Activated CD4-positive, CD25-positive, alpha-beta regulatory T cell treated with anti-CD3 and anti-CD28 coated beads, Interleukin-2, amount 50 U/mL, for 16 hours (primary cell): Measurements from ENCODE around the gene PPP2R2D.
"Not testable (repeated sequence)": the region's sequence is repeated elsewhere in the genome, so short reads cannot be mapped to it uniquely, and the experiment has no call there.

Experiments used
- DNase-seq: peaks from one replicate; pipeline ENCODE4 v3.0.0-alpha.2; 2020; ENCODE audit warnings: low read depth, low spot score

PPP2R2D gene

DNA sequence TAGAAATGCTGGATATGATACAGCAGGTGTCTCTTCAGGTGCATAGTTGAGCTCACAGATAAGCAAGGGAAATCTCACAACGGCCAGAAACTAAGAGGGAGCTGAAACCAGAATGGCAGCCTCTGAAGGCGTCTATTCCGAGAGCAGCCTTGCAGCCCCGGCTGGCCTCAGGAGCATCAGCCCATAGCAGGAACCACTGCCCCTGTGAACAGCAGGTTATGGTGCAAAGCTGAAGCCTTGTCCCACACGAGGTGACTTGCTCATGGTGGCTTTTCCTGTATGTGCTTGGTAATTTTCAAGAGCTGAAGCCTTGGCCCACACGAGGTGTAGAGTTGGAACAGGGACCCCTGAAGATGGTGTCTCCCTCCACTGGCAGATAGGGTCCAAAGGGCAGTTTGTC, 47.7 kb downstream of the PPP2R2D start:
- no peak for DNase-seq

DNA sequence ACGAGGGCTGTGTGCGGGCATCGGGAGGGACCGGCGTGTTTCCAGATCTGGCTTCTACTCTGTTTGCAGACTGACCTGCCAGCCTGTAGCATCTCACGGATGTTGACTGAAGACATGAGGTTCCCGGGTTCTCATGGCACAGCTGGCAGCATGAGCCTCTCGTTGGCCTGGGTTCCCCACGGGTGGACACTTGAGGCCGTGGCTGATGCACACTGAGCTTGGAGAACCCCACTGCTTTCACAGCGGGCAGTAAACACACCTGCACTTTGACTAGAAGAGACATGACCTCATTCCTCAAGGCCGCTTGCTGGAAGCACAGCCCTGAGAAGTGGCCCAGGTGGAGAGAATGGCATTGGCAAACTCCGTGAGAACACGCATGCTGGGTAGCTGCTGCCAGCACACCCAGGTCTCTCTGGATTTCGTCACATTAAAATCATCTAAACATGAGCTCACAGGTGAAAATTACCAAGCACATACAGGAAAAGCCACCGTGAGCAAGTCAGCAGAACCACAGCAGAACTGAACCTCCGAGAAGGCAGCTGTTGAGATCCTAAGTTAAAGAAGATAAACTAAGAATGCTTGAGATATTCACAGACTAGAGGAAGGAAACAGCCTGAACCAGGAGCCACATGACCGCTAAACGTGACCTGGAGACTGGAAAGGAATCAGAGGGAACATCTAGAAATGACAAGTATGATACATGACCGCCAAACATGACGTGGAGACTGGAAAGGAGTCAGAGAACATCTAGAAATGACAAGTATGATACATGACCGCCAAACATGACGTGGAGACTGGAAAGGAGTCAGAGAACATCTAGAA, 48.4 kb downstream of the PPP2R2D start:
- DNase-seq, result no peak

DNA sequence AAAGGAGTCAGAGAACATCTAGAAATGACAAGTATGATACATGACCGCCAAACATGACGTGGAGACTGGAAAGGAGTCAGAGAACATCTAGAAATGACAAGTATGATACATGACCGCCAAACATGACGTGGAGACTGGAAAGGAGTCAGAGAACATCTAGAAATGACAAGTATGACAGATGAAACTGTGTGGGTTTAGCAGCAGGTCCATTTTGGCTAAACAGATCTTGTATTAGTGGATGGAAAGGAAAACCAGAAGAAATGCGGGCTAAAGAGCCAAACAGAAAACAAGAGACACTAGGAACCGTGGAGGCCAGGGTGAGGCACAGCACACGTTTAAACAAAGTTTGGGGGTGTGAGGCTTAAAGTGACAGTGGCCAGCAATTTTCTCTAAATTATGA, 49.1 kb downstream of the PPP2R2D start:
- DNase-seq, result not testable (repeated sequence)

DNA sequence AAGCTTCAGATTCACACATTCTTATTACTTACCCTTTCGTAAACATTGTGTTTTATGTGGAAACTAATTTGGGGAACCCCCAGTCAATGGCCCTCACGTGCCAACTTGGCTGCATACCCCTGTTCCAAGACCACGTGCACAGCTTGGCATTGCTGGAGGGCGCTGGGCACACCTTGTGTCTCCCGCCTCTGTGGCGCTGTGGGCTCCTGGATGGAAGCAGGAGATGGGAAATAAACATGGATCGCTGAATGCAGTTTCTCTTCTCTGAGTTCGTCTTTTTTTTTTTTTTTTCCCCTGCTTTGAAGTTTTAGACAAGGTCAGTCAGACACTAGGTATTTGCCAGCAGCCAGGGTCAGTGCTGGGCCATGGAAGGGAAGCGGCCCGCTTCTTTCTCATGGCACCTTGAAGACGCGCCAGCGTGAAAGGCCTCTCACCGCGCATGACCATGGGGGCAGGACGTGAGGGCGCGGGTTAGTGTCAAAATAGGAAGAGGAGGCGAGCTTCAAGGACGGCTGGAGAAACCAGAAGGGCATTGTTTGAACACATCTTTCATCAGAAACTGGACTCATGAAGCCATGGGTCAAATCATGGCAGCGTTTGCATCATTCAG, 53.7 kb downstream of the PPP2R2D start:
- DNase-seq, result no peak

DNA sequence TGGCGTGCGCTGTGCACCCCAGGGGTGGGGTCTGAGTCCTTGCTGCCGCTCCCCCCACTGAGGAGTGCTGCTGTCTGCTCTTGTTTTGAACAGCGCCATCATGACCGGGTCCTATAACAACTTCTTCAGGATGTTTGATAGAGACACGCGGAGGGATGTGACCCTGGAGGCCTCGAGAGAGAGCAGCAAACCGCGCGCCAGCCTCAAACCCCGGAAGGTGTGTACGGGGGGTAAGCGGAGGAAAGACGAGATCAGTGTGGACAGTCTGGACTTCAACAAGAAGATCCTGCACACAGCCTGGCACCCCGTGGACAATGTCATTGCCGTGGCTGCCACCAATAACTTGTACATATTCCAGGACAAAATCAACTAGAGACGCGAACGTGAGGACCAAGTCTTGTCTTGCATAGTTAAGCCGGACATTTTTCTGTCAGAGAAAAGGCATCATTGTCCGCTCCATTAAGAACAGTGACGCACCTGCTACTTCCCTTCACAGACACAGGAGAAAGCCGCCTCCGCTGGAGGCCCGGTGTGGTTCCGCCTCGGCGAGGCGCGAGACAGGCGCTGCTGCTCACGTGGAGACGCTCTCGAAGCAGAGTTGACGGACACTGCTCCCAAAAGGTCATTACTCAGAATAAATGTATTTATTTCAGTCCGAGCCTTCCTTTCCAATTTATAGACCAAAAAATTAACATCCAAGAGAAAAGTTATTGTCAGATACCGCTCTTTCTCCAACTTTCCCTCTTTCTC, 55.0 kb downstream of the PPP2R2D start:
- DNase-seq, result no peak

DNA sequence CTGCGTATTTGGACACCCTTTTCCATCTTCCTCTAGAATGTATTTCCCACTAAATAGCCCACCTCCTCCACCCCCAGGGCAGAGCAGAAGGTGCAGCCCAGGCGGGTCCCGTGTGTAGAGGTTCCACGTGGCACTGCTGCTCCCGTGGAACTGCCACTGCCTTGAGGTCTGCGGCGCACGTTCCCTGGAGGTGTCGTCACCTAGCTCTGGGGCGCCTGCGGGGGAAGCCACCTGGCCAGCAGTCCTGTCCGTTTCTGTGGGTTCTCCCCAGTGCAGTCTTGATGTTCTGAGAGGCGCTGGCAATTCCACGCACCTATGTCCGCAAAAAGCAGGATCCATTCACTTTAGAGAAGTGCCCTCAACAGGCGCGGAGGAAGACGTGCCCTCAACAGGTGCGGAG, 59.0 kb downstream of the PPP2R2D start:
- no peak for DNase-seq

DNA sequence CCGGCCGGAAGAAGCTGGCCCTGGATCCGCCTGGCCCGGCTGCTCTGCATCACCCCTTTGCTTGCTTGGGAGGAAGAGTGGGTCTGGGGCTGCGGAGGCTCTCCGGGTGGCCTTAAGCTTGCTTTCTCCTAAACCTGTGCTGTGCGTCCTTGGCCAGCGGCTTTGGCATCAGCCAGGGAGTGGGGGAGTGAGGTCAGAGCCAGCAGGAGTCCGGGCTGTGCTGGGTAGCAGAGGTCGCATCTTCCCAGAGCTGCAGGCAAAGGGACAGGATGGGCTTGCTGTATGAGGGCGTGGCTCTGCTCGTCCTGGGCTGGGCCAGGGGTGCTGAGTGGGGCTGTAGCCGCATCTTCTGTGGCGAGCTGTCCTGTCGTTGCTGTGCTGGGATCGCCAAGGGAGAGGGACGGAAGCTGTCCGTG, 59.8 kb downstream of the PPP2R2D start:
- no peak for DNase-seq

DNA sequence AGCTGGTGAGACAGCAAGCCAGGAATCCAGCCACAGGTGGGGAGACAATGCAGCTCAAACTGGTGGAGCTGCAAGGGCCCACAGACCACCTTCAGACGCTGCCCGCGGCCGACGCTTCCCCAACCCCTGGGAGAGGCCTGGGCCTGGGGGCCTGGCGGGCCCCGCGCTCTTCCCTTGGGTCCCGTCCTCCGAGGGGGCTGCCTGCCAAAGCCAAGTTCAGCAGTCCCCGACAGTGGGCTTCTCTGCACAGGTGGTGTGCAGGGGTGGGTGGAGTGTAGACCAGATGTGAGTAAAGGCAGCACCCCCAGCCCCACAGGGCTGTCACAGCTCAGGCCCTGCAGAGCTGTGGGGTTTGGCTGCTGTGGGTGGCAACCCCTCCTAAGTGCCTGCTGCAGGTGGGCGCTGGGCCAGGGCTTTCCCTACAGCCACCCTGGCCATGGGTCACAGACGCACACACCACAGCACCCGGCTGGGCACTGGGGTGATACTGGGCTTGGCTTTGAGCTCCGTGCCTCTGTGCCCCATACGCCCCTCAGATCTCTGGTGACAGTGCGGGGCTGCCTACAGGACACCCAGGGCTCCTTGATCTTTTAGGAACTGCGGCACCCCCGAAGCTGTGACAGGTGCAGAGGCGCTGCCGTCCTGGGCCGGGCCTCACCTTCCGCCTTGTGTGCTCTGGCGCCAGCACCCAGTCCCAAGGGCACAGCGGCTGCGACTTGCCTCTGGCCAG, 60.4 kb downstream of the PPP2R2D start:
- DNase-seq, result no peak

DNA sequence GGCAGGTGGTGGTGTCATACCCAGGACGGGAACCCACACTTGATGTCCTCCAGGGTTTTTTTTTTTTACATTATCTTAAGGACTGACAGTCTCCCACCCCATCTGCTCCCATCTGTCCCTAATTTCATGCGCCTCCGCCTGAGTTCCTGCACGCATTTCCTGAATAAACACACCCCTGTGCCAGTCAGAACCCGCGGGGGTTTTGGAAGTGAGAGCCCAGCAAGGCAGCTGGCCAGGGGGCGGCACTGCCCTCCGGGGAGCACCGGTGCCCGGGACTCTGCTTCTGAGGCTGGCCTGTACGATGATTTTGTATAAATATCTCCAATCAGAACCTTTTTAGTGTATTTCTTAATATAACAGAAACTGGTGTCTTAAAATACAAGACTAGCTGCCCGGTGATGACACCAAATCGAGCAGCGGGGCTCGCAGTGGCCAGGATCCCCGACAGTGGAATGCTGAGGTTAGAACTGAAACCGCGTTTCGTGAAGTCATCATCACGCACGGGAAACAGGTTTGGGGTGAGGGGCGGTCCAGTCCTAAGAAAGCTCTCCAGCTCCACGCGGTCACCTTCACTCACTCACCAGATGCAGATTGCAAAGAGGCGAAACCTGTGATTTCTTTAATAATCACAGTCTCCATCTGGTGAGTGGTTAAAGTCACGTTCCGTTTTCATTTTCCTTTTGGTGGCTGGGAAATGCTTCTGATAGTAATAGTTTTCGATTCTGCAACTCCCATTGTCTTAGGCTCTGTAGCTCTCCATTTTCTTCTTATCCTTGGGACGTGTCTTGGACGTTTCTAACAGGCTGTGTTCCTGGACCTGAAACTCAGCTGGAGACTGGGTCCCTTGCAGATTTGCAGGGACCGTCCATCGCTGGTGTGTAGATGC, 61.2 kb downstream of the PPP2R2D start:
- no peak for DNase-seq

DNA sequence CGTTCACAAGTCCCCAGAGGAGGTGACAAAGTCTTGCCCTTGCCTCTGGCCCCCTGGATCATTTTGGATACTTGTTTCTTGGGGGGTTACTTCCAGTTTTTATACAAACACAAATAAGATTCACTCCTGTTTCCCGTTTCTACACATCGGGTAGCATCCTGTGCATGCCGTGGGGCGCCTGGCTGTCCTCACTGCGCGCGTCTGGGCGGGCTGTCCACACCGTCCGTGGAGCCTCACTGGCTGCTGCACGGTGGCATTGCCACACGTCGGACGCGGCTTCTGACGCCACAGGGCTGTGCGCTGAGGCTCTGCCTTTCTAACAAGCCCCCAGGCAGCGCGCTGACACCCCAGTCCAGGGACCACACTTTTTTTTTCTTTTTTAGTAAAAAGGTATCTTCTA, 62.5 kb downstream of the PPP2R2D start:
- DNase-seq, result no peak

DNA sequence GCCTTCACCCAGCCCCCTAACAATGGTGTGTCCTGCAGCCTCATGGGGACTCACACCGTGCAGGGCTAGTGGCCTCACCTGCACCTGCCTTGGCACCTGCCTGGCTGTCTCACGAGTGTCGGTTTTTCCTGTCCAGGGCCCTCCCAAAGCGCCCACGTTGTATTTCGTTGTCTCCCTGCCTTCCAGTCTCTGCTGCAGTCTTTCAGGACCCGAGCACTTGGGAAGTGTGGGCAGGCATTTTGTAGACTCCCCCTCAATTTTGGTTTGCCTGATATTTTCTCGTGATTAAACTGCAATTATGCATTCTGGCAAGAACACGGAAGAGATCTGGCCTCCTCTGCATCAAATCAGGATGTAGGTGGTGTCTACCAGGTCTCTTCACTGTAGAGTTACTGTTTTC, 63.0 kb downstream of the PPP2R2D start:
- DNase-seq, result no peak

DNA sequence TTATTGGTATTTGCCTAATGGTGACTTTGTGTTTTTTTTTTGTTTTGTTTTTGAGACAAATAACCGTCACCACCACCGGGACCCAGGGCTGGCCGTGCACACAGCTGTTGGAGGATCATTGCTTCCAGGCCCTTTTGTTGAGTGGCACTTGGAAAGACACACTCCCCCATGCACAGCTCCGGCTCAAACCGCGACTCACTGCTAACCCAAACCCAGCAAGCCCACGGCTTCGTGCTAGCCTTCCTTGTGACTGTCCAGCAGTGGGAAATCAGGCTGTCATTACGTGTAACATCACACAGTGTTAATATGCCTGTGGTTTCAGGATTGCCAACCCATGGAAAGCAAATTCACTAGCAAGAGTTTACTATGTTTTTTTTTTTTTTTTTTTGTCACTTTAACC, 63.5 kb downstream of the PPP2R2D start:
- no peak for DNase-seq

DNA sequence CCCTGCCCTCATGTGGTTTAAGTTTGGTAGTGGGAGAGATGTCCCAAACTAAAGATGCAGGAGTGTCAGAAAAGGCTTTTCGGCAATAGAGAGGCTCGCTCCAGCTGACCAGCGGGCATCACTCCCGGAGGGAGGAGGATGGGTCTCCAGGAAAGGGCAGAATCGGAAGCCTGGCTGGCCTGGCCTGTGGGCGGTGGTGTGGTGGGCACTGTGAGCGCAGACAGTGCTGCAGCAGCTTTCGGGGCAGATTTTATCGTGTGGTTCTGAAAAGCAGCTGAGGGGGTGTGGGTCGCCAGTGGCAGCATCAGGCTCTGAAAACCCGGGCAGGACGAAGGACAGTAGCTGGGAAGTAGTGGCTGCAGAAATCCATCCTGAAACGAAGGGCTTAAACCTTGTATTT, 68.1 kb downstream of the PPP2R2D start:
- DNase-seq, result no peak

DNA sequence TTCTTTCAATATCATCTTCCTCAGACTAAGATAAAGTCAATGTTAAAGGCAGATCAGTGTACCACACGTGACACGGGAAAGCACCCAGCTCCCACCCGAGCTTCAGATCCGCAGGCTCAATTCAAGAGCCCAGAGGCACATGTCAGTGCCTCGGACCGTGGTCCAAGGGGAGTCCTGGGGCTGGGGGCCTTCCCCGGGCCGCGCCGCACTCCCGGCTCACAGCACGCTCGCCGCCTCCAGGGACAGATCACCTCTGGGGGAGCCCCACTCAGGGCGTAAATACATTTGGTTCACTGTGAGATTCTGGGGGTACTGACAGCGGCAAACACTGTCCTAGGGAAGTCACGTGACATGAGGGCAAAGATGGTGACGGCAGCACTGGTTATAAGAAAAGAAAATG, 70.1 kb downstream of the PPP2R2D start:
- DNase-seq, result no peak

DNA sequence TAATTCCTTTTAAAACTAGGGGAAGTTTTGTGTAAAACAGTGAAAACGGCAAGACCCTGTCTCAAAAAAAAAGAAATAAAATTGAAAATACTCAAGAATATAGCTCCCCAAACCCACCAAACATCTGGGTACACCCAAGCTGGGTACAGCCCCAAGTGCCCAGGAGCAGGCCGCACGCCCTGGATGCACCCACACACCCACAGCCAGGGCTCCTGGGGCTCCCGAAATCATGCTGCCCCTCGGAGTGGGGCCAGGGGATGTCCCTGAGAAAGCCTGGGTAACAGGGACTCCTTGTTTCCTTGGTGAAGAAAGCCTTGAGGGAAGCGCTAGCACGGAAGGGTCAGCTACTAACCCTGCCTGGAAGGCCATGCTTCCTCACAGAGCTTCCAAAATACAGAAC, 70.8 kb downstream of the PPP2R2D start:
- DNase-seq, result no peak

DNA sequence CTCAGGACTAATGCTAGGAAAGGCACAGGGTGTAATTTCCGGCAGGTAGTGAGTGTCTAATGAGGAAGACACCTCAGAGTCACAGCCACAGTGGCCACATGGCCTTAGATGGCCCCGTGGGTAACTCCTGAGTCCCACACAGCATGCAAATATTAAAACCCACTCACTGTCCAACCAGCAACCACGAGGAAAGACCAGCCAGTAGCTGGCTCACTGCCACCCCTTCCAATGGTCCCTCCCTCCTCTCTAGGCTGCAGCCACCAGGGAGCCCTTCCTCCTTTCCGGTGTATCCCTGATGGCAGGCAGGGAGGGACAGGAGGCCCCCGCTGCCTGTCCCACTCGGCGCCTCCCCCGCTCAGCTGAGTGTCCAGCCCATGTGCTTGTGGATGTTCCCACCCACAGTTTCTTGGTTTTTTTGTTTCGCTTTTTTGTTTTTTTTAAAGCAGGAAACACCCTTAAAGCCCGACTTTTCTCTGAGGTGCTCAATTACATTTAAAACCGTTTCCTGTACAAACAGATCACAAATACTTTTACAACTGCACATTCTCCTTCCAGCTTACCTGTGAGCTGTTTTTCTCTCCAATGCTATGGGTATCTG, 71.8 kb downstream of the PPP2R2D start:
- DNase-seq, result no peak

DNA sequence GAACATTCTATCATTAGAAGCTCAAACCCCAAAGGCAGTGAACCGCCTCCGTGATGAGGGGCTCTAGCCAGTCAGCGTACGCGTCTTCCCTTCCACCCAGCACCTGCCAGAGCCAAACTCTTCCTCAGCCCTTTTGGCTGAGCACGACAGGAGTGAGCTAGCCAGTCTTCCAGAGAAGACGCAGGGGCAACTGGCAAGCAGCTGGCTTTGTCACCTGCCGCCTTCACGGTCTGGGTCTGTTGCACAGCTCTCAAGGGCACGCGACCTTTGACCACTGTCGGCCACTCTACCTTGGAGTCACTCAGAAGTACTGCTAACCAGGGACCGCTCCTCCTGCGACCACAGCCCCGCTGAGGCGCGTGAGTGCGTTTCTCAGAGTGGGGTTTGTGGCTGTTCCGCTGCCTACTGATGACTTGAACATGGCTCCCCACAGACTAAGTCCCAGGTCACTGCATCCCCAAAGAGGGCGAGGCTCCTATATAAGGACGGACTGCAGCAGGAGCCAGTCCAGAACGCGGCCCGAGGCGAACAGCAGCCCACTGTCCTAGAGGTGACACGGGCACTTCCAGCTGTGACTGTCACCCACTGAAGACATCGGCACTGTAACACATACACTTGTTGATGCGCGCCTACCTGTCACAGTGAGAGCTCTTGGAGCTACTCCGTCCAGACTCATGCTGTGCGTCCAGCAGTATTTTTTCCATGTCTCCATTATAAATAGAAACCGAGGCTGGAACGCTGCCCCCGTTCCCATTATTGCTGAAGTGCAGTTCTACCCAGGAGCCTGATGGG, 72.5 kb downstream of the PPP2R2D start:
- DNase-seq, result no peak

DNA sequence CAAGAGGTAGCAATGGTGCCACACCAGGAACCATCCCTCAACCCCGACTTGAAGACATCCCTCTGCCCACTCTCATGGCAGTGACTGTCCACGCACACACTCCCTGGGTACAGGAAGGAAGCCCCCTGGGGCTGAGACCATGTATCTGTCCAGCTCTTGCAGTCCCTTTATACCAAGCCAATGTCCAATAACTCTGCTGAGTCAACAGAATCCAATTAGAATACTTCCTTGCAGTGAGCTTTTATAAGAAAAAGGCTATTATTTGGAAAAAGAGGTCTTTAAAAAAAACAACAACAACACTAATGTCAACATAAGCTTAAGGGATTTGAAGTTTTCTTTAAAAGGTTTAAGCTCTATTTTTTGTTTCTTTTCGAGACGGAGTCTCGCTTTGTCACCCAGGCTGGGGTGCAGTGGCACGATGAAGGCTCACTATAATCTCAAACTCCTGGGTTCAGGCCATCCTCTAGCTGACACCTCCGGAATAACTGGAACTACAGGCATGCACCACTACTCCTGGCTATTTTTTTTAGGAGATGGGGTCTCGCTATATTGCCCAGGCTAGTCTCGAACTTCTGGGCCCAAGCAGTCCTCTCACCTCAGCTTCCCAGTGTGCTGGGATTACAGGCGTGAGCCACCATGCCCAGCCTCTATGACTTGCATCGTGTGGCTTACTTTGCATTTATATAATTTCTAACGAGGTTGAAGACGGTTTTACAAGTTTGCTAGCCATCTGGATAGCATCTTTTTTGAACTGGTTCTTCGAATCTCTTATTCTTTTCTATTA, 73.4 kb downstream of the PPP2R2D start:
- DNase-seq, result no peak

DNA sequence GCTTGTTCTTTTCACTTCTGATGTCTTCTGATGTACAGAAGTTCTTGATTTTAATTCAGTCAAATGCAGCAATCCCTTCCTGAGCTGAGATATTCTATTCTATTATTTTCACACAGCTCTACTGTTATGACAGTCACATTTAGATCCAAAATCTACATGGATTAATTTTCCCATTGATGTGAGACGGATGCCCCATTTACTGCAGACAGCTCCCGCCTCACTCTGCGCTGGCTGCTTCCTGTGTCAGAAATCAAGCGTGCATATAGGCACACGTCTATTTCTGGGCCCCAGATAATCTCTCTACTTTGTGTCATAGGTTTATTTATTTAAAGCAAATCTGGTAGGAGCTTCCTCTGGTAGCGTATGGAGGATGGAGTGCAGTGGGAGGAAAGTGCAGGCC, 74.2 kb downstream of the PPP2R2D start:
- DNase-seq, result no peak
